GM18868 (cell line): Measurements from ENCODE around the gene DOLK.

ENCODE experiments used
- ATAC-seq: cut with Tn5 transposase; IDR thresholded peaks from one replicate; pipeline ENCODE4 v1.9.1; 2021; ENCODE audit warnings: mild to moderate bottlenecking, moderate library complexity; ENCODE audit not compliant: unreplicated experiment

DOLK gene

GRCh38 chr9:128936171-128936865, 11.1 kb downstream of the DOLK start:
- no peak for ATAC-seq

- ATAC-seq, result no peak
These were observed 13.7 kb downstream of the DOLK start for GRCh38 chr9:128933731-128934130.

GRCh38 chr9:128929560-128929959, 17.8 kb downstream of the DOLK start:
- no peak for ATAC-seq

- ATAC-seq, result no peak
These were observed 18.8 kb downstream of the DOLK start for GRCh38 chr9:128928624-128929023.

- no peak for ATAC-seq
These were observed 19.5 kb downstream of the DOLK start for GRCh38 chr9:128927731-128928411.

DNA sequence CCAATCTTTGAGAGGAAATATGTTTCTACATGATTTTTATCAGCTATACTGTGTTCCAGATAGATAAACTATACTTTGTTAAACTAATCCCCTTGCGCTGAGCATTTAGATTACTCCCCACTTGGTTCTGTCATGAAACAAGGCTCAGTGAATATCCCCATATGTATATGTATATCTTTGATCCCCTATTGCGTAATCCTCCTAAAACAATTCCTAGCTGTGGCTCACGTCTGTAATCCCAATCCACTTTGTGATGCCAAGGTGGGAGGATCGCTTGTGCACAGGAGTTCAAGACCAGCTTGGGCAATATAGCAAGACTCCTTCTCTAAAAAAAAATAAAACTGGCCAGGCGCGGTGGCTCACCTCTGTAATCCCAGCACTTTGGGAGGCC, 23.9 kb downstream of the DOLK start:
- no peak for ATAC-seq

DNA sequence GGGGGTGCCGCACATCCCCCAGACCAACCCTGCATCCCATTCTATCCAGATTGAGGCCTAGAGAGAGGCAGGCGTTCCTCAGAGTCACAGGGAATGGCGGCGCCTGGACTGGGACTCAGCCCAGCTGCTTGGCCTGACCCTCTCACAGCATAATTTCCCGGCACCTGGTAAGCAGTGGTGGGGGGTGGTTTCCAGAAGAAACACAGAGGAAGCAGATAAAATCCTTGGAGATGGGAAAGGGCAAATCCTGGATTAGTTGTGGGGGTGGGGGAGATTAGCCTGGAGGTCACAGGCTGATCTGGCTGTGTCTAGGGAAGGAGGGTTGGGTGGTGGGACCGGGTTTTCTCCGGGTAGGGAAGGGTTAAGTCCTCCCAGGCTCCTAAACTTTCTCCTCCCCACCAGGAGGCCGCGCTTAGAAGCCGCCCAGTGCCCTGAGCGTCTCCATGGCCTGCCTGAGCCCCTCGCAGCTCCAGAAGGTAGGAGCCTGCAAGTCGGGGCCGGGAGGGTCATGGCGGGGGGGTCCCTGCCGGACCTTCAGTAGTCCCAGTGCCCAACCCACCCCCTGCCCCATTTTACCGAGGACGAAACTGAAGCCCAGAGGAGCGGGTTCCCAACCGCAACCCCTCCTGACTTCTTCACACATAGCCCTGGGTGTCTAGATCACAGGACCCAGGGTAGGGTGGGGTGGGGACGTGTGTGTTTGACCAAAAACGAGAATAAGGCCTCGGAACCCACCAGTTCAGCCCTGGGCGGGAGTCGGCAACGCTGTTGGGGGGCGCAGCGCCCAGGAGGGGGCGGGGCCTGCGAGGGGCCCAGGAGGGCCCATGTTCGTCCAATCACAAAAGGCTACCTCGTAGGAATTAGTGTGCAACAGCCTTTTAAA, 25.3 kb downstream of the DOLK start:
- no peak for ATAC-seq

DNA sequence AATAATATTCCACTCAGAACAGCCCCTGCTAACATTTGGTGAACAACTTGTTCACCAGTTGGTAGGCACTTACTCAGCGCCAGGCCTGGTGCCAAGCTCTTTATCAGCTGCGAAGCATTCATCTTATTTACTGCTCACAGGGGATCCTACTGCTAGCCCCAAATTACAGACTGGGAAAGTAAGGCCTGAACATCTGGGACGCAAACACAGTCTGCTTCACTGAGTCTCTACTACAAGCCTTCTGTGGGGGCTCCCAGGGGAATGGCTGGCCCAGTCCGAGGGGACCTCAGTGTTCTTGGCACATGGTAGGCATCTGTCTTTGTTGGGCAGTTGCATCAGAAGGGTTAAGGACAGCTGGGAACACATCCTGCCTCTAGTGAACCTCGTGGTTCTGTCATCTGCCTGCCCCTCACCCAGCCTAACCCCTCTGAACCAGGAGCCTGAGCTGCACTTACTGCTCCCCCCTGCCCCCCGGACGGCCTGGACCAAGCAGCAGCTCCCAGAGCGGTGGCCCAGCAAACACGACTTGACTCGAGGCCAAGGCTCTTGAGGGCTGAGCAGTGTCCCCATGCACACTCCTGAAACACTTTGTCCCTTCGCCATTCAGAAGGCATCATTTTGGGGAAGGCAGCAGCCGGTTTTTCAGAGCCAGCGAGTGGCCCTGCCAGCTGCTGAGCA, 26.9 kb downstream of the DOLK start, which contains the start of gene PHYHD1:
Gene PHYHD1 (plus strand): TSS at position 602 of the 678 bp plus-strand sequence. CDS start 1,342 bp downstream, outside the sequence.
- ATAC-seq, result no peak

DNA sequence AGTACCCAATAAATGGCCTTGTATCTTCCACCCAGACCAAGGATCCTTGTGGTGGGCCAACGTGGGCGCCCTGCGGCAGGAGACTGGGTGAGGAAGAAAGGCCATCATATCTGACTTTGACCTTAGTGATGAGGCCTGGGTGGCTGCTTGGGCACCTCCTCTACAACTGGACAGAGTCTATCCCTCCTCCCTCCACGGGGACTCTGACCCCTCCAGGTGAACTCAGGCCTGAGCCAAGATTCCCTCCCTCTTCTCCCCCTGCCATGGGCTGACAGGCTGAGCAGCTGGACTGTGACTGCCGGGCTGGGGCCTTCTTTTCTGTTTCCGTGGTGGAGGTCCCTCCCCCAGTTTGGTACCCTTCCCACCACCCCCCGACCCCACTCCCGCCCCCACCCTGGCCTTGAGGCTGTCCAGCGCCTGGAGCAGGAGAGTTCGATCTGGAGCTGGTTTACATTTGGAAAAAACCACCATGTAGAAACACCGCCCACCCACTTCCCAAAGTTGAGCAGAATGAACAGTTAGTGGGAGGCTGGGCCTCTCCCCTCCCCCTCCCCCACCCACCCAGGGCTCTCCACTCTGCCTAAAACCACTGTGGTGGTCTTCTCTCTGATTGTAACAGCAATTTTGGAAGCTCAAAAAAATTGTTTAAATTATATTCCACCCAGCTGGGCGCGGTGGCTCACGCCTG, 27.9 kb downstream of the DOLK start:
- ATAC-seq, result no peak

DNA sequence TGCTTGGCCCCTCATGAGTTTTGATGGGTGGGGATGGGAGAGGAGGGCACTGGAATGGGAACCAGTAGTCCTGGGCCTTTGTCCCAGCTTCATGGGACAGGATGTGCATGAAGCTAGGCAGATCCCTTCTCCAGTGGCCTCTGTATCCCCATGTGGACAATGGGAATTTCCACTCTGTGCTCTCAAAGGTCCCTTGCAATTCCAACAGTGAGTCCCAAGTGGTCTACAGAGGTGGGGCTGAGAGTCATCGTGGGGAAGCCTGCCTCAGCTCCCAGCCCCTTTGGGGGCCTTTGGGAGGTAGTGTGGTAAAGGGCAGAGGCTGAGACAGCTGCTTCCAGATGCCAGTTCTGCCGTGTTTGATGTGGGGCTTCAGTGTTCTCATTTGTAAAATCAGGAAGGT, 28.5 kb downstream of the DOLK start:
- ATAC-seq, result no peak

GRCh38 chr9:128917151-128917849, 30.1 kb downstream of the DOLK start:
- ATAC-seq, result no peak

DNA sequence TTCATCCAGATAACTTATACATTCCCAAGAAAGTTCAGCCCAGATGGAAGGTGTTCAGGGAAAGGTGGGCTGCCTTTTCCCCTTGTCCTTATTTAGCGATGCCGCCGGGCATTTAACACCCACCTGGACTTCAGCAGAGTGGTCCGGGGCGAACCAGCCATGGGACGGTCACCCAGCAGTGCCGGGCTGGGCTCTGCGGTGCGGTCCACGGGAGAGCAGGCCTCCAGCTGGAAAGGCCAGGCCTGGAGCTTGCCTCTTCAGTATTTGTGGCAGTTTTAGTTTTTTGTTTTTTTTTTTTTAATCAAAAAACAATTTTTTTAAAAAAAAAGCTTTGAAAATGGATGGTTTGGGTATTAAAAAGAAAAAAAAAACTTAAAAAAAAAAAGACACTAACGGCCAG, 30.7 kb downstream of the DOLK start:
- ATAC-seq, result no peak

GRCh38 chr9:128916204-128916603, 31.2 kb downstream of the DOLK start:
- no peak for ATAC-seq

- no peak for ATAC-seq
These were observed 33.2 kb downstream of the DOLK start for GRCh38 chr9:128913995-128914772.

DNA sequence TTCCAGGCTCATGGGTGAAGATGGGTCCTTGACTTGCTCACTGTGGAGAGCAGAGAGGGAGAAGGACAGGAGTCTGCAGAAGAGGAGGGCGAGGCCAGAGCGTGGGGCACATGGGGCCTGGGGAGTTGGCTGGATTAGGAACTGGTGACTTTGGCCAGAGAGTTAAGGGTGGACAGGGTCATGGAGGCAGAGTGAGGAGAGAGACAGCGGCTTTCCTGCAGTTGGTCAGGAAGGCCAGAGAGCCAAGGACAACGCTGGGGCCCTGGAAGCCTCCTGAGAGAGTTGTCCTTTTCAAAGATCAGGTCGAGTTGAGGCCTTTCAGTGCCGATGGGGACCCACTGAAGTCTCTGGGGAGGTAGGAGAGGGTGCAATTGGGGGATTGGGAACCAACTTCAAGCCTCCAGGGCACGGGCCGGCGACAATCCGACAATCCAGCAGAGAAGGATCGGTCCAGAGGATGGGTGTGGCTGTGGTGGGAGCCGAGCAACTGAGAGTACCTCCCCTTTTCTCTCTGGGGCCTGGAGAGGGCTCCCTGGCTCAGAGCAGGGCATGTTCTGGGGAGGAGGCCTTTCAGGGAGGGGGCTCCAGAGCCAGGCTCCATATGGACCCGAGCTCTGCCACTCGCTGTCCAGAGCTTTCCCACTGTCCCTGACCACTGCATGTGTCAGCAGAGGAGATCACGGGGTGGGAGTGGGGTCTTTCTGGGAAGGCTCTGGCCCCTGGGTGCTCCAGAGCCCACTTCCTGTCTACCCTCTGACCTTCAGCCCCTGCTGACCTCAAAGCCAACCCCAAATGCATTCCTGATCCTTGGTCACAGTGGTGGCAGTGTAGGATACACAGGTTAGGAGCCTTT, 34.1 kb downstream of the DOLK start:
- no peak for ATAC-seq

DNA sequence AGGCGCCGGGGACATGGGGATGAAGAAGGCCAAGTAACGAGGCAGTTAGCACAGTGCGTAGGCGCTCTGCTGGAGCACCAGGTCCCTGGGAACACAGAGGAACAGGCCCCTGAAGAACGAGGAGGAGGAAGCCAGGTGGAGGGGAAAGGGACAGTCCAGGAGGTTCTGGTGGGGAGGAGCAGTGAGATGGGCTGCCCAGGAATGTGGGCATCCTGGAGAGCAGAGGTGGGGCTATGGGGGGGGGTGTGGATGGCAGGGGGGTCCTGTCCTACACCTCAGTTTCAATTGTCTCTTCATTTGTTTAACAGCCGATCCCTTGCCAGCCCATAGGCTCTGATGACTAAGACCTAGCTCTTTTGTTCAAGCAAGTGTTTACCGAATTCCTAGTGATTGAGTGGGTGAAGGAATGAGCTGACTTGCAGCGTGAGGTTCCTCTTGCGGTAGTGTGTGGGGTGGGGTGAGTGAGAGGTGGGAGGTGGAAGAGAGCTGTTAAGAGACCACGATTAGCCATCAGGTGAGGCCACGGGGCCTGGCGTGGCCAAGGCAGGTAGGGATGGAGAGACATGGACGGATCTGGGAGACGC, 35.0 kb downstream of the DOLK start:
- no peak for ATAC-seq

- ATAC-seq, result no peak
These were observed 35.8 kb downstream of the DOLK start for GRCh38 chr9:128911529-128912035.

- no peak for ATAC-seq
These were observed 36.5 kb downstream of the DOLK start for GRCh38 chr9:128910906-128911305.
